ENCODE measurements around the gene TNFRSF11A.
A peak's percentile ranks its signal among the peaks of the same experiment; 100 is the strongest.

The TNFRSF11A gene

GRCh38 chr18:62324181-62324828, 805 bp upstream of the TNFRSF11A start:
- DNase-seq (ENCODE audit: extremely low spot score, insufficient read length, low read depth) (no peak), FAIRE-seq (peak; percentile 18)

DNA sequence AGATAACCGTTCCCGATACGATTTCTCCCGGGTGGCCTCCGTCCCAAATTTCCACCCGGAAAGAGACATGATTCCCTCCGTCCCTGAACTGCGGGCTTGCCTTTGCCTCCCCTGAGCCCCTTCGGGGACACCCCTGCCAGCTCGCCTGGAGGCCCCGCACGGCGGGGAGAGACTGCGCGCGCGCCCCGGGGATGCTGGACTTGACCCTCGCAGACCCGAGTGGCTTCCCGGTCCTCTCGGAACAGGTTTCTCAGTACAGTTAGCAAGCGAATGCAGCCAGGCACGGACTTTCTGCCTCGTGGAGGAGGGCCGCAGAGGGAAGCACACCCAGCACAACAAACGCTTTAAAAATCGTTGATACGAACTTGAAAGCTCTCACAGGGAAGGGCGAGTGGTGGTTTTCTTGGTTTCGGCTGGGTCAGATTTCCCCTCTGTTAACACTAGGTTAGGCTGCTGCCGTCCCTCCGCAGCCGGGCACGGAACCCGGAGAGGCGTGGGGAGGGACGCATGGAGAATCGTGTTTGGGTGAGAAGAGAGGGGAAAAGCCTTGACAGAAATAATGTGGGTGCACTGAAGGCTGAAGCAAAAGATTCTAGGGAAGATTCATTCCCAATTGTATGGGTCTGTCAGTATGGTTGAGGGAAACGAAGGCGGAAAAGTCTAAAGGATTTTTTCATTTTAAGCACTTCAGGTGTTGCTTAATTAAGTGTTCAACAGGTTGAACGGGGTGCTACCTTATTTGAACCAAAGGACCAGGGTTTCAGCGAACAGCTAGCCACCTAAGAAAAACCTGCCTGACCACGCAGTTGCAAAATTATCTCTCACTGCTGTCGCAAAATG, 916 bp downstream of the TNFRSF11A start:
- peak; percentile 84 for FAIRE-seq

GRCh38 chr18:62326646-62327348, 1.7 kb downstream of the TNFRSF11A start:
- FAIRE-seq: peak; percentile 38
- no peak for DNase-seq (ENCODE audit: extremely low spot score, insufficient read length, low read depth)

More for the DNA sequence above, 916 bp downstream of the TNFRSF11A start:
- no peak for DNase-seq (ENCODE audit: extremely low spot score, insufficient read length, low read depth)

GRCh38 chr18:62327977-62328376, 2.9 kb downstream of the TNFRSF11A start:
- no peak for FAIRE-seq
- DNase-seq (ENCODE audit: extremely low spot score, insufficient read length, low read depth): no peak

DNA sequence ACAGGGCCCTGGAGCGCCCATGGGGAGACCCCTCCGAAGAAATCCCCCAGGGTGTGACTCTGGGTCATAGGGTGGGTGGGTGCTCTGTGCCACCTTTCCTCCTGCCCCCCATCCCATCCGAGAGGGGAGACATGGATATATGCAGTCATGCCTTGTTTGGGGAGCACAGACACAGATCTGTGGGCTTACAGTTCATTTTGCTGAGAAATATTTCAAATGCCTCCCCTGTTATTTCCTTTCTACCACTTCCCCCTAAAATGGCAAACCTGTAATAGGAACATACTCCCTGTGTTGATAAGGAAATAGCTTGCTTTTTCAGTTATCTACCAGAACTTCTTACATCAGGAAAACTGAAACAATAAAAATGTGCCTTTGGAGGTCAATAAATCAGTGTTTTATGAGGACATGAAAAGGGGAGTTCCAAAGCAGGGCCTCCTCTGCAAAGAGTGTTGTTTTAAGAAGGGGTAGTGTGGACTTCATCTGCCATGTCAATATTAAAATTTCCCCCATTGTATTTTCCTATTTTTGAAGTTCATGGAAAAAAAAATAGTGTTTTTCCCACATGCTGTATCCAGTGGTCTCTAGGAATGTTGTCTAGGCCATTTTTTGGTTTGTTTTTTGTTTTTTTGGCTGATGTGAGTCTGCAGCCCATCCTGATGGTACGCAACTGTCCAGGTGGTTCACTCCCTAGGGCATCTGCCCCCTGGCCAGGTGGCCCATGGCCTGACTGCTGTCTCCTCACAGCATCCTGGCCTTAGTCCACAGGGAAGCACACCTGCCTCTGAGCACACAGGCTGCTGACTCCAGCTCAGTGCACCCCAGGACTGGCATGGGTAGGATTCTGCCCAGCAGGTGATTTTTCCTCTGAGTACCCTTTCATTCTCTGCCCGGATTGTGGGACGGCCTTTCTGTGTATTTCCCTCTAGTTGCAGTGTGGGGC, 3.7 kb downstream of the TNFRSF11A start:
- no peak for FAIRE-seq
- no peak for DNase-seq (ENCODE audit: extremely low spot score, insufficient read length, low read depth)

DNA sequence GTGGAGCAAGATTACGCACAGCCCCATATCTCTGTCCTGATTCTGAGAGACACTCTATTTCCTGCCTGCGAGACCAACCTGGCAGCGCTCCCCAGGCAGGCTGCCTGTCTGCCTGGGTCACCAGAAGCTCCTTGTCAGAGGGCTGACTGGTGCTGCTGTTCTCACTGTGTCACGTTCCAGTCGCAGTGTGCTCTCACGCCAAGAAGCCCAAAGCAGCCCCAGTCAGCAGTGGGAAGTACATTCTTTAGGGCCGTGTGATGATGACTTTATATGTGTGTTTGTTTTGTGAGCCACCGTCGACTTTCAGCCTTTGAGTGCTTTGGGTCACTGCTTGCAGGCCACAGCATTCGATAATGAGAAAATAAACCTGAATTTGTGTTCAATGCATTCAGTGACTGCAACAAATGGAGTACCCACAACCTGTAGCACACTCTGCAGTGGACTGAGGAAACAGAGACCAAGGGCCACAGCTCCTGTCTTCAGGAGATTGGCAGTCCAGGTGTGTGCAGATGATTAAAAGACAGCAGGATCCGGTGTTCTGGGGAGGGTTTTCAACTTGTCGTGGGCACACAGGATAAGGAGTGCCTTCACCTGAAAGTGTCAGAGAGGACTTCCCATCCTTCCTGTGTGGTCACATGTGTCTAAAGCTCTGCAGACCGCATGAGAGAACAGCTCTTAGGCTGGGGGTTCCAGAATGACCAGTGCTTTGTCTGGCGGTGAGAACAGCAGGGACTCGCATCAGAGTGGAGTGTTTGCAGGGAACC, 4.8 kb downstream of the TNFRSF11A start:
- FAIRE-seq: peak; percentile 73
- DNase-seq (ENCODE audit: extremely low spot score, insufficient read length, low read depth): no peak

- FAIRE-seq (no peak), DNase-seq (ENCODE audit: extremely low spot score, insufficient read length, low read depth) (no peak)
Observed at GRCh38 chr18:62330650-62331049, 5.5 kb downstream of the TNFRSF11A start.

DNA sequence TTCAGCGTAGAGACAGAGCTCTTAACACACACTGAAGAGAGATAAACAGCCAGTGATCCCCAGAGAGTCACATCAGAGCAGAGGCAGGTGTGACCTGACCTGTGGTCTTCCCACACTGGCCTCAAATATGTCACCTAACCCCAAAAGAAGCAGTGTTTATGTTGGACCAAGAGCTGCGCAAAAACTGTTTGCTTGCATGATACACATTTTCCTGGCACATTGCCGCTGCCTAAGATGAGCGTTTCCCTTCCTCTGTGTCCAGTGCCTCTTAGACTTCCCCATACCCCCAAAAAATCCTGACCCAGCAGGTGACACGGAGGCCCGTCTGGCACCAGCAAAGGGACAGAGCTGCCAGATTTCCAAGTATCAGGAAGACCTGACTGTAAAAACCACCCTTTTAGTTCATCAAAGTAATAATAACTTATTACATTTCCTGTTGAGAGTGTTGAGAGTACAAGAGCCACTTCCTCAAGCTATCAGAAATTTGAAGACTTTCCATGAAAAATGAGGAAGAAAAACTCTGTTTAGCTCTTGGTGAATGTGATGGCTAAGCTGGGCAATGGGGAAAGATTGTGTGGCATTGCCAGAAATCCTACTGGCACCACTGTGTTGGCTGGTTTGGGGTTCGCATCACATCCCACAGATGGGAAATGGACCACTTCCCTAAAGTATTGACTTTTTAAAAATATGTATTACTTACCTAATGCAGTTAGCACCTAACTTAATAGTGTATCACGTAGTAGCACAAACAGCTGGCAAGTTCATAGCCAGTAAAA, 6.7 kb downstream of the TNFRSF11A start:
- DNase-seq (ENCODE audit: extremely low spot score, insufficient read length, low read depth) (no peak), FAIRE-seq (peak; percentile 52)

- no peak for FAIRE-seq
- no peak for DNase-seq (ENCODE audit: extremely low spot score, insufficient read length, low read depth)
Observed at GRCh38 chr18:62332431-62332830, 7.3 kb downstream of the TNFRSF11A start.

- DNase-seq (ENCODE audit: extremely low spot score, insufficient read length, low read depth): no peak
- no peak for FAIRE-seq
Observed at GRCh38 chr18:62332964-62333695, 8.0 kb downstream of the TNFRSF11A start.

DNA sequence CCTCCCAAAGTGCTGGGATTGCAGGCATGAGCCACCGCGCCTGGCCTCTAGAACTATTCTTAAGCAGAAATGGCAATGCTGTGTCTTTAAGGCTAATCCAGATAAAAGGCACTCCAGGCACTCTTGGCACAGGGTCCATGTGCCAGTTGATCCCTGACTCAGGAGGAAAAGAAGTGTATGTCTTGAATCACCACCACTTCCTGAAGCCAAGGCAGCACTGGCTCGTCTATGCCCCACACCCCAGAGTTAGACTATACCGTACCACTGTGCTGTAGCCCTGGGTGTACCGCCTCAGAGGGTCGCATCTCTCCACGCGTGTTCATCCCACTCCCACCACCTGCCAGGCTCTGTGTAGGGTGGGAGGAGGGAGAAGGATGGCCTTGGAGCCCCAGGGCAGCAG, 9.0 kb downstream of the TNFRSF11A start:
- FAIRE-seq (no peak), DNase-seq (ENCODE audit: extremely low spot score, insufficient read length, low read depth) (no peak)

GRCh38 chr18:62335494-62335893, 10.4 kb downstream of the TNFRSF11A start:
- no peak for DNase-seq (ENCODE audit: extremely low spot score, insufficient read length, low read depth)
- FAIRE-seq: peak; percentile 18

DNA sequence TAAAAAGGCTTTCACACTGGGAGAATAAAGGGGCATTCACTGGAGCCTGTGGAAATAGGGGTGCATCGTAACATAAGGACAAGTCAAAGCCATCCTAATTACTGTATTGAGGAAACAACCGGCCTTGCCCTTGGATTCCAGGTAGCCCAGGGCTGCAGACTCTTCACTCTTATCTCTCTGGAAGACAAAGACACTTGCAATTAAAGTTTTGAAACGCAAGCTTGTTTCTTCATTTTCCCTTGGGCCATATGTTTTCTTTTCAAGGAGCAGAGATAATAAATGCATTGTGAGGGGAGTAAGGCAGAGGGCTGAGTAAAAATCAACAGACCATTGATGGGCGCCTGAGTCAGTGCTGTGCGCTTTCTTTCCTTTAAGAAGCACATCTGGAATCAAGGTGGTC, 11.5 kb downstream of the TNFRSF11A start:
- DNase-seq (ENCODE audit: extremely low spot score, insufficient read length, low read depth) (no peak), FAIRE-seq (no peak)

DNA sequence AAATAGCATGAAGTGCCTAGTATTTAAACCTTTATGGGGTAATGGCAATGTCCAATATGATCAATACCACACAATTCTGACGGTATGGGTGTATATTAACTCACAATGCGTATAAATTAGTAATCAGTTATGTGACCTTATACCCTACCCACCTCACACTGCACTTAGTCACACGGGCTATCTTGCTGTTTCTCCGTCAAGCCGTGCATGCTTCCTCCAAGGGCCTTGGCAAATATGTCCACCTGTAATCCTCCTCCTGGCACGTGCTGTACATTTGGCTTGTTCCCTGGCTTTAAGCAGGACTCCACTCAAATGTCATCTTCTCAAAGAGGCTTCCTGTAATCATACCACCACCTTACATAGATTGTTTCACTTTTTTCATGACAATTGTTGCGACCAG, 12.2 kb downstream of the TNFRSF11A start:
- DNase-seq (ENCODE audit: extremely low spot score, insufficient read length, low read depth) (no peak), FAIRE-seq (no peak)

DNA sequence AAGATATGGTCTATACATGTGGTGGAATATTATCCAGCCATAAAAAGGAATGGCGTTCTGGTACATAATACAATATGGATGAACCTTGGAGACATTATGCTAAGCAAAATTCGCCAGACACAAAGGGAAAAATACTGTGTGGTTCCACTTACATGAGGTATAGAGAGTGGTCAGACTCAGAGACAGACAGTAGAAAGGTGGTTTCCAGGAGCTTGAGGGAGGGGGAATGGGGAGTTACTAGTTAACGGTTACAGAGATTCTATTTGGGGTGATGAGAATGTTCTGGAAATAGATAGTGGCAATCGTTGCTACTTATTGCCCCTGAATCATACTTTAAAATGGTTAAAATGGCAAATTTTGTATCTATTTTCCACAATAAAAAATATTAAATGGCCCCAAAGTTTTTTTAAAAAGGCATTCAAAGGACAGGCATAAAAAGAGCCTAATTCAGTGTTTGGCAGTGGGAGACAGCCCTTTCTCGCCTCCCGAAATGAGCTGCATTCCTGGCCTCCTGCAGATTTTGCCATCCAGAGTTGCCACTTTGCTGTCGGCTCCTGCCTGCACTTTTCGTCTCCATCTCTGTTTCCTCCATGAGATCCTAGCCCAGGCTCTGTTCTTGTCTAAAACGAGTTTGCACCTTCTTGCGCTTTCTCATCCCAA, 13.5 kb downstream of the TNFRSF11A start:
- DNase-seq (ENCODE audit: extremely low spot score, insufficient read length, low read depth) (no peak), FAIRE-seq (peak; percentile 26)

DNA sequence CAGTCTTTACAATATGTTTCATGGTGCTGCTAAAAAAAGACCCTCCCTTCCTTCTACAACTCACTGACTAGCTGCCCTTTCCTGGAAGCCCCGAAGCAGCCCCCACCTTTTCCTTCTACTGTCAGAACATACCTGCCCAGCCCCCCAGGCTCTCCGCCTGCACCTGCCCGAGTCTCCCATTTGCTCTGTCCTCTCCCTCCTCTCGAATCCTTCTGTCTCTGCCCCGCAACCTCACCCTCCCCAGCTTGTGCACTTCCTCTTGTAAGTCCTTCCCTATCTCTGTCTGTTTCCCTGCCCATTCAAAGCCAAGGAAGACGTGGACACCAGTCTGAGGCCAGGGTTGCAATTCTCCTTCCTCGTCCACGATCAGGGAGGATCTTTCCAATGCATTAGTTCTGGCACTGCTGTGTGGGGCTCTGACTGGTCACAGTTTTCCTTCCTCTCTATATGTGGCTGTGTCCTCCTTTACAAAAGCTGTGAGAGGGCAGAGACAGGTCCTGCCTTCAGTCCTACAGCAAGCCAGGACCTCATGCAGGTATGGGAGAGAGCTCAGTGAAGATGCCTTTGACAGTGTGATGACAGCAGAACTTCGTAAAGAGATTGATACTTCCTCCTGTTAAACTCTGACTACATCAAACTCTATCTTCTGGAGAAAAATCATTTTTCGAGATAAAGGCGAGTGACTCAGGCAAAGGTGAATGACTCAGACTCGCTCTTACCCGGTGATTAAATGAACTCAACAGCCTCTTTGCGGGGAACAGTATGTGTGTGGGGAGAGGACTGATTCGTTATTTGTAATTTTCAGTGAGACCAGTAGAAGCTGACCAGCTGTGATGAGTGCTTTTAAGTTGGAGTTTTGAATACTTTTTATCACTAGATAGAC, 14.2 kb downstream of the TNFRSF11A start:
- DNase-seq (ENCODE audit: extremely low spot score, insufficient read length, low read depth) (no peak), FAIRE-seq (no peak)

Data from GM18507 (cell line).